ENCODE measurements around the gene BRAF.
A peak's percentile ranks its signal among the peaks of the same experiment; 100 is the strongest.
"Not testable (repeated sequence)": the region's sequence is repeated elsewhere in the genome, so short reads cannot be mapped to it uniquely, and the experiment has no call there.

BRAF gene

DNA sequence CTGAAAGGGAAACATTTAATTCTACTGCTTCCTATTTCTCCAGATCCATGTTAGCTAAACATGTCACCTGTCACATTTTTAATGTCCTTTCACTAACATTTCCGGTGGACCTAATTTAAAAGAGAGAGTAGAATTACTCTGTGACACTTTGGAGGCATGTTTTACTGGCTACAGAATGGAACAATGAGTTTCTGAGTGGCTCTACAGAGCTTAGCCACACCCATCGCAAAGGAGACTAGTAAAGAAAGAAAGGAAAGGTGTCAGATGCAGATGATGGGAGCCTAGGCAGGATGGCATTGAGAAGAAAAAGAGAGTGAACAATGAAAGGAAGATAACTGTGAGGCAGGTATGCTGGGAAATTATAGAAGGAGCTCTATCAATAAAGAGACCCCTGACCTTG is 192.3 kb downstream of the BRAF start:
- Histone ChIP-seq H3K9me3 (replicated peaks in 1 of 11) (no peaks in the 10 kb centered on the region), H3K4me2 (no peak overlapping the region), H4K20me1 (no peaks in the 10 kb centered on the region), H3K36me3 (peaks cover 18 to 72% (median 39%) of the 10 kb centered on the region in 11 experiments; a peak in 21 of 22 replicates), H3K27ac (no peak overlapping the region), H3K4me3 (no peak overlapping the region), H3K4me1 (no peaks in the 10 kb centered on the region), H3K9ac (no peak overlapping the region), H3K27me3 (no peaks in the 10 kb centered on the region)
- TF ChIP-seq Cebpa-rat (IDR thresholded peaks at IDR 0.05), result no peak

DNA sequence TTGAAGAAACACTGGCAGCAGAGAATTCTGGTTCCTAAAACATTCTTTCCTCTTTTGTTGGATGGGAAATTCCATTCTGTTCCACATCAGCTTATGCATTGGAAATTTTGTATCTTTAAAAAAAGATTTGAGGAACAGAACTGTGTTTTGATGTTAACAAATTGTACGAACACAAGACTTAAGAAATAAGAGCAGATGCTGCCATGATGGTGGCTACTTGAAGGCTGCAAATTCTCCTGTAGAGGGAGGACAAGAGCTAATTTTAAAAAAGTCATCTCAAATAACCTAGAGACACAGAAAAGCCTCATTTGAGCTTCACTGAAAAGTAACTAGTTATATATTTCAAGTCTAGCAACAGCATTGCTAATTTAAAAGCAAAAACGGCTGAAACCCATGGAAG is 198.4 kb downstream of the BRAF start:
- no peaks in the 10 kb centered on the region for H3K27me3 ChIP-seq
- no peak overlapping the region for H3K27ac ChIP-seq
- no peak overlapping the region for H3K9ac ChIP-seq
- no peaks in the 10 kb centered on the region for H3K9me3 ChIP-seq (replicated peaks in 1 of 11)
- 0 out of 22 replicates have a peak, but pooled peaks cover 0 to 4% (median 0%) of the 10 kb centered on the region in 11 experiments for H4K20me1 ChIP-seq
- H3K36me3 ChIP-seq, result peaks cover 20 to 68% (median 35%) of the 10 kb centered on the region in 11 experiments; a peak in 21 of 22 replicates
- H3K4me3 ChIP-seq, result no peak overlapping the region
- peak overlapping the region in 1 of 11 experiments; percentile 7; a peak in 1 of 22 replicates for H3K4me2 ChIP-seq
- no peak for TF ChIP-seq Cebpa-rat (IDR thresholded peaks at IDR 0.05)
- H3K4me1 ChIP-seq, result peaks cover 0 to 11% (median 0%) of the 10 kb centered on the region in 10 experiments; a peak in 2 of 20 replicates

DNA sequence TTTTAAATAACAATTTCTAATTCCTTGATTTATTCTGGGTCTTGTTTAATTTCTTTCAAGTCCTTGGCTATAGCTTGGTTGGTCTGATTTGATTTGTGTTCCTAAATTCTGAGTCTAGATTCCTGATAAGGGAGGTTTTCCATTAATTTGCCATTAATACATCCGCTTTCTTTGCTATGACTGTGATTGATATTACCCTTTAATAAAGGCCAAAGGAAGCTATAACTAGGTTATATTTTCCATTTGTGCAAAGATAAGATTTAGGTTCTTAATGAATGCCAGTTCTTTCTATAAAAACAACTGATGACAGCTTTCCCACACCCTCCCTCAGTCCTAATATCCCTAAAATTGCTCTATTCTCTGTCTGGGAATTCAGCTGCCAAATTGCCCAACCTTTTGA is 200.0 kb downstream of the BRAF start:
- peaks cover 6 to 22% (median 9%) of the 10 kb centered on the region in 10 experiments for H3K4me1 ChIP-seq
- TF ChIP-seq Cebpa-rat (IDR thresholded peaks at IDR 0.05), result no peak
- H3K27ac ChIP-seq, result no peak overlapping the region

DNA sequence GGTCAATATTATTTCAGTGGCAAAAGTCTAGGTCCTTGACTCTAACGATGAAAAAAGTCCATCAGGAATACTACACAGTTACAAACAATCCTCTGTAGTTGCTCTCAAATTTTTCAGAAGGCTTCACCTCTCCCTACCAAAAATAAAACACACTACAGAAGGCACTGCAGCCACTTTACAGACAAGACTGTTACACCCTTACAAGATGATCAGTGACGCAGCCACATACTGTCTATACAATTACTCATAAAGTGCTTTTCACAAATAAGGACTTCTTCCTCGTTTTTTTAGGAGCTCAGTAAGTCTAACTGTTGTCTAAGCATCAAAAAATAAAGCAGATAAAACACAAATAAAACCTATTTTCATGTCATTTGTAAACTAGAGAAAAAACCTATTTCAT is 201.2 kb downstream of the BRAF start:
- H3K36me3 ChIP-seq, result peaks cover 10 to 44% (median 19%) of the 10 kb centered on the region in 11 experiments; a peak in 14 of 22 replicates
- no peak overlapping the region for H3K9ac ChIP-seq
- H3K4me3 ChIP-seq, result no peak overlapping the region
- no peaks in the 10 kb centered on the region for H3K27me3 ChIP-seq
- no peak for TF ChIP-seq Cebpa-rat (IDR thresholded peaks at IDR 0.05)
- no peak overlapping the region for H3K27ac ChIP-seq
- no peaks in the 10 kb centered on the region for H3K9me3 ChIP-seq (replicated peaks in 1 of 11)
- H3K4me2 ChIP-seq, result no peak overlapping the region
- H3K4me1 ChIP-seq, result peaks cover 10 to 29% (median 16%) of the 10 kb centered on the region in 10 experiments
- H4K20me1 ChIP-seq, result 0 out of 22 replicates have a peak, but pooled peaks cover 0 to 4% (median 0%) of the 10 kb centered on the region in 11 experiments

More for the DNA sequence above, 200.0 kb downstream of the BRAF start:
- Histone ChIP-seq H3K4me3 (no peak overlapping the region), H3K9me3 (replicated peaks in 1 of 11) (no peaks in the 10 kb centered on the region), H3K27me3 (no peaks in the 10 kb centered on the region), H3K4me2 (no peak overlapping the region), H3K36me3 (peaks cover 14 to 53% (median 24%) of the 10 kb centered on the region in 11 experiments; a peak in 17 of 22 replicates), H4K20me1 (0 out of 22 replicates have a peak, but pooled peaks cover 0 to 4% (median 0%) of the 10 kb centered on the region in 11 experiments), H3K9ac (no peak overlapping the region)

GRCh38 chr7:140723006-140723405 is 201.7 kb downstream of the BRAF start:
- H3K4me2 ChIP-seq, result no peak overlapping the region
- TF ChIP-seq Cebpa-rat (IDR thresholded peaks at IDR 0.05), result no peak
- no peak overlapping the region for H3K9ac ChIP-seq
- H3K4me1 ChIP-seq, result peaks cover 10 to 29% (median 16%) of the 10 kb centered on the region in 10 experiments
- H3K27me3 ChIP-seq, result no peaks in the 10 kb centered on the region
- H3K27ac ChIP-seq, result no peak overlapping the region
- H3K9me3 ChIP-seq (replicated peaks in 1 of 11), result no peaks in the 10 kb centered on the region
- peaks cover 10 to 50% (median 19%) of the 10 kb centered on the region in 11 experiments; a peak in 14 of 22 replicates for H3K36me3 ChIP-seq
- peaks cover 0 to 4% (median 0%) of the 10 kb centered on the region in 11 experiments; a peak in 1 of 22 replicates for H4K20me1 ChIP-seq
- H3K4me3 ChIP-seq, result no peak overlapping the region

GRCh38 chr7:140722254-140722653 is 202.5 kb downstream of the BRAF start:
- no peak overlapping the region for H3K4me3 ChIP-seq
- H3K27me3 ChIP-seq, result no peaks in the 10 kb centered on the region
- TF ChIP-seq Cebpa-rat (IDR thresholded peaks at IDR 0.05), result no peak

DNA sequence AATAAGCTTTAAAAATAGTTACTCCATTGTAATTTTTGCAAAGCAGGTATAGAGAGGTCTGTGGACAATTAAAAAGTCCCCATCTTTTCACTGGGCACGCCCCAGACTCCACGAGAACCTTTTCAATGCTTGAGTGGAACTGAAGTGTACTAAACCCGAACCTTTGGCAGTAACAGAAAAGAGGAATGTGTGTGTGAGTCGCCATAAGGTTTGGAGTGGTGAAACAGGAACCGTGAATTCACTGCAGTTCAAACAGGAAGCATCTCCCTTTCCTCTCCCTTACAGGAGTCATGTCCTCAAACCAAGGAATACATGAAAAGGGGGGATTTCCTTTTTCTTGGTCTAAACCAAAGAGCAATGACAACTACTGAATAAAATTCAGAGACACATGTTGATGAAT is 205.0 kb downstream of the BRAF start:
- Histone ChIP-seq H3K27me3 (no peaks in the 10 kb centered on the region), H4K20me1 (peaks cover 0 to 7% (median 0%) of the 10 kb centered on the region in 11 experiments; a peak in 2 of 22 replicates), H3K4me2 (peak overlapping the region; percentile 33 to 82 (median 50)), H3K36me3 (peaks cover 4 to 50% (median 18%) of the 10 kb centered on the region in 11 experiments; a peak in 15 of 22 replicates), H3K9me3 (replicated peaks in 1 of 11) (0 out of 22 replicates have a peak, but pooled peaks cover 0 to 4% (median 0%) of the 10 kb centered on the region in 11 experiments), H3K9ac (no peak overlapping the region; a peak in 1 of 22 replicates), H3K4me3 (no peak overlapping the region), H3K27ac (peak overlapping the region in 6 of 11 experiments; percentile 2 to 31 (median 25); a peak in 7 of 22 replicates), H3K4me1 (peaks cover 16 to 27% (median 22%) of the 10 kb centered on the region in 10 experiments)
- no peak for TF ChIP-seq Cebpa-rat (IDR thresholded peaks at IDR 0.05)

More at GRCh38 chr7:140722254-140722653, 202.5 kb downstream of the BRAF start:
- Histone ChIP-seq H4K20me1 (peaks cover 0 to 5% (median 0%) of the 10 kb centered on the region in 11 experiments; a peak in 1 of 22 replicates), H3K4me2 (no peak overlapping the region), H3K27ac (no peak overlapping the region), H3K36me3 (peaks cover 10 to 52% (median 19%) of the 10 kb centered on the region in 11 experiments; a peak in 14 of 22 replicates), H3K9ac (no peak overlapping the region), H3K4me1 (peaks cover 11 to 31% (median 17%) of the 10 kb centered on the region in 10 experiments), H3K9me3 (replicated peaks in 1 of 11) (no peaks in the 10 kb centered on the region)

GRCh38 chr7:140714331-140715040 is 210.2 kb downstream of the BRAF start:
- H3K4me3 ChIP-seq, result no peak overlapping the region
- no peak overlapping the region for H3K27ac ChIP-seq
- no peak overlapping the region for H3K4me2 ChIP-seq
- peaks cover 7 to 16% (median 11%) of the 10 kb centered on the region in 10 experiments for H3K4me1 ChIP-seq
- no peak overlapping the region for H3K9ac ChIP-seq
- peaks cover 0 to 14% (median 0%) of the 10 kb centered on the region in 11 experiments; a peak in 4 of 22 replicates for H3K9me3 ChIP-seq (replicated peaks in 1 of 11)
- no peak for TF ChIP-seq Cebpa-rat (IDR thresholded peaks at IDR 0.05)
- peaks cover 0 to 8% (median 0%) of the 10 kb centered on the region in 11 experiments; a peak in 2 of 22 replicates for H4K20me1 ChIP-seq
- no peaks in the 10 kb centered on the region for H3K27me3 ChIP-seq
- peaks cover 14 to 35% (median 19%) of the 10 kb centered on the region in 11 experiments for H3K36me3 ChIP-seq

DNA sequence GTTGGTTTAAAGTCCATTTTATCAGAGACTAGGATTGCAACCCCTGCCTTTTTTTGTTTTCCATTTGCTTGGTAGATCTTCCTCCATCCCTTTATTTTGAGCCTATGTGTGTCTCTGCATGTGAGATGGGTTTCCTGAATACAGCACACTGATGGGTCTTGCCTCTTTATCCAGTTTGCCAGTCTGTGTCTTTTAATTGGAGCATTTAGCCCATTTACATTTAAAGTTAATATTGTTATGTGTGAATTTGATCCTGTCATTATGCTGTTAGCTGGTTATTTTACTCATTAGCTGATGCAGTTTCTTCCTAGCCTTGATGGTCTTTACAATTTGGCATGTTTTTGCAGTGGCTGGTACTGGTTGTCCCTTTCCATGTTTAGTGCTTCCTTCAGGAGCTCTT is 212.3 kb downstream of the BRAF start:
- H3K4me3 ChIP-seq, H3K4me2 ChIP-seq, H4K20me1 ChIP-seq, H3K9ac ChIP-seq, H3K27me3 ChIP-seq, H3K4me1 ChIP-seq, H3K27ac ChIP-seq: not testable (repeated sequence)
- peaks cover 0 to 14% (median 0%) of the 10 kb centered on the region in 11 experiments; a peak in 4 of 22 replicates for H3K9me3 ChIP-seq (replicated peaks in 1 of 11)
- peaks cover 17 to 36% (median 23%) of the 10 kb centered on the region in 11 experiments for H3K36me3 ChIP-seq

DNA sequence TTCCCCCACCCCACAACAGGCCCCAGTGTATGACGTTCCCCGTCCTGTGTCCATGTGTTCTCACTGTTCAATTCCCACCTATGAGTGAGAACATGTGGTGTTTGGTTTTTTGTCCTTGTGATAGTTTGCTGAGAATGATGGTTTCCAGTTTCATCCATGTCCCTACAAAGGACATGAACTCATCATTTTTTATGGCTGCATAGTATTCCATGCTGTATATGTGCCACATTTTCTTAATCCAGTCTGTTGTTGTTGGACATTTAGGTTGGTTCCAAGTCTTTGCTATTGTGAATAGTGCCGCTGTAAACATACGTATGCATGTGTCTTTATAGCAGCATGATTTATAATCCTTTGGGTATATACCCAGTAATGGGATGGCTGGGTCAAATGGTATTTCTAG is 216.0 kb downstream of the BRAF start:
- H3K27ac ChIP-seq; H3K4me3 ChIP-seq; H3K4me2 ChIP-seq; H3K4me1 ChIP-seq; H3K9ac ChIP-seq; H3K9me3 ChIP-seq (replicated peaks in 1 of 11); H3K27me3 ChIP-seq: not testable (repeated sequence)
- Histone ChIP-seq H3K36me3 (peaks cover 34 to 47% (median 38%) of the 10 kb centered on the region in 11 experiments), H4K20me1 (peaks cover 0 to 20% (median 10%) of the 10 kb centered on the region in 11 experiments; a peak in 14 of 22 replicates)
